CD4-positive, alpha-beta T cell treated with Interferon gamma for 1 hour (primary cell): ENCODE results near the gene BYSL.

Experiments used
- DNase-seq: peaks from one replicate; pipeline ENCODE4 v3.0.0-alpha.2; 2020

The BYSL gene

GRCh38 chr6:41920921-41921711, at the start of gene BYSL, which contains the start of gene MED20:
Gene BYSL, plus strand, starts transcription at chr6:41921499. Its CDS starts 64 bp downstream, at chr6:41921563.
Gene MED20, minus strand, starts transcription at chr6:41921139. Its CDS starts 121 bp downstream, at chr6:41921018.
- peak; percentile 91 for DNase-seq

GRCh38 chr6:41871691-41872090, 49.6 kb upstream of the BYSL start:
- DNase-seq = no peak

- no peak for DNase-seq
These were observed 49.2 kb upstream of the BYSL start for GRCh38 chr6:41872147-41872546.

- DNase-seq = no peak
These were observed 46.6 kb upstream of the BYSL start for GRCh38 chr6:41874741-41875140.

GRCh38 chr6:41877051-41877680, 44.1 kb upstream of the BYSL start:
- no peak for DNase-seq

- DNase-seq = no peak
These were observed 43.1 kb upstream of the BYSL start for GRCh38 chr6:41878246-41878645.

- no peak for DNase-seq
These were observed 42.3 kb upstream of the BYSL start for GRCh38 chr6:41878961-41879405.

GRCh38 chr6:41881506-41881905, 39.8 kb upstream of the BYSL start:
- no peak for DNase-seq

- no peak for DNase-seq
These were observed 36.3 kb upstream of the BYSL start for GRCh38 chr6:41884957-41885356.

- DNase-seq = no peak
These were observed 35.4 kb upstream of the BYSL start for GRCh38 chr6:41885930-41886329.

- no peak for DNase-seq
These were observed 34.0 kb upstream of the BYSL start for GRCh38 chr6:41887331-41887751.

- no peak for DNase-seq
These were observed 28.3 kb upstream of the BYSL start for GRCh38 chr6:41892921-41893564.

- no peak for DNase-seq
These were observed 26.7 kb upstream of the BYSL start for GRCh38 chr6:41894366-41895299.

GRCh38 chr6:41895300-41896233, 25.7 kb upstream of the BYSL start, which contains the start of gene USP49:
Gene USP49, minus strand, starts transcription at chr6:41895375. Its CDS starts 88,392 bp downstream, at chr6:41806983.
- peak; percentile 86 for DNase-seq

GRCh38 chr6:41896281-41896680, 25.0 kb upstream of the BYSL start:
- no peak for DNase-seq

- no peak for DNase-seq
These were observed 20.4 kb upstream of the BYSL start for GRCh38 chr6:41900861-41901260.

- DNase-seq = peak; percentile 62
These were observed 19.3 kb upstream of the BYSL start for GRCh38 chr6:41901882-41902519.

GRCh38 chr6:41909727-41910126, 11.6 kb upstream of the BYSL start:
- DNase-seq = no peak

GRCh38 chr6:41914343-41914742, 7.0 kb upstream of the BYSL start:
- DNase-seq = no peak

- no peak for DNase-seq
These were observed 6.3 kb upstream of the BYSL start for GRCh38 chr6:41914869-41915530.
